Raji (cell line): ENCODE data around the gene UQCC5.

Source experiments
- POLR2A ChIP-seq: IDR thresholded peaks from 2 replicates; pipeline ENCODE4 v1.6.1; 2011; ENCODE audit warnings: low read depth, low read length, control low read depth; ENCODE audit not compliant: insufficient read depth

Gene UQCC5

GRCh38 chr3:52533623-52534280, 2.7 kb upstream of the UQCC5 start, which contains the start of gene NT5DC2:
Gene NT5DC2 (minus strand): TSS chr3:52533857. CDS start chr3:52533737, 120 bp downstream.
- TF ChIP-seq POLR2A, result peak; percentile 40

GRCh38 chr3:52534281-52535183, 1.9 kb upstream of the UQCC5 start:
- TF ChIP-seq POLR2A, result no peak

- no peak for TF ChIP-seq POLR2A
These were observed 844 bp upstream of the UQCC5 start for GRCh38 chr3:52535411-52536111.

GRCh38 chr3:52536112-52536368, 365 bp upstream of the UQCC5 start:
- TF ChIP-seq POLR2A, result no peak

- no peak for TF ChIP-seq POLR2A
These were observed 788 bp downstream of the UQCC5 start for GRCh38 chr3:52537165-52537620.

GRCh38 chr3:52537726-52538421, 1.5 kb downstream of the UQCC5 start:
- no peak for TF ChIP-seq POLR2A

GRCh38 chr3:52539010-52539653, 2.7 kb downstream of the UQCC5 start:
- no peak for TF ChIP-seq POLR2A

GRCh38 chr3:52541050-52541449, 4.6 kb downstream of the UQCC5 start:
- TF ChIP-seq POLR2A, result no peak

- TF ChIP-seq POLR2A, result no peak
These were observed 8.5 kb downstream of the UQCC5 start for GRCh38 chr3:52544937-52545336.

GRCh38 chr3:52546111-52546901, 9.9 kb downstream of the UQCC5 start:
- TF ChIP-seq POLR2A, result no peak

- no peak for TF ChIP-seq POLR2A
These were observed 10.7 kb downstream of the UQCC5 start for GRCh38 chr3:52547143-52547542.

- TF ChIP-seq POLR2A, result no peak
These were observed 14.7 kb downstream of the UQCC5 start for GRCh38 chr3:52551118-52551517.

- TF ChIP-seq POLR2A, result no peak
These were observed 15.7 kb downstream of the UQCC5 start for GRCh38 chr3:52552089-52552488.
